LNCaP clone FGC (cell line): Measurements from ENCODE around the gene PCDHGA5.
"Not testable (repeated sequence)": the region's sequence is repeated elsewhere in the genome, so short reads cannot be mapped to it uniquely, and the experiment has no call there.

ENCODE experiments used
- DNase-seq: peaks from one replicate; pipeline ENCODE4 v3.0.0-alpha.2; 2011; ENCODE audit warnings: low read depth
- H3K4me3 ChIP-seq: 2 replicates; pipeline ENCODE4 v1.5.1; 2011; ENCODE audit warnings: mild to moderate bottlenecking, low read depth, low read length, control low read depth
- CTCF ChIP-seq: IDR thresholded peaks from 2 replicates; pipeline ENCODE4 v1.5.1; 2012; ENCODE audit warnings: mild to moderate bottlenecking; ENCODE audit not compliant: control insufficient read depth, insufficient read depth; ENCODE audit errors: extremely low read depth

PCDHGA5 gene

GRCh38 chr5:141393267-141393666 lies 29.3 kb downstream of the PCDHGA5 start:
- H3K4me3 ChIP-seq: no peak overlapping the region
- no peak for DNase-seq
- no peak for TF ChIP-seq CTCF

GRCh38 chr5:141394401-141395187 lies 30.6 kb downstream of the PCDHGA5 start:
- DNase-seq, H3K4me3 ChIP-seq: not testable (repeated sequence)

GRCh38 chr5:141397756-141398551 lies 34.0 kb downstream of the PCDHGA5 start, which contains the start of gene PCDHGB5:
Gene PCDHGB5 (plus strand): TSS chr5:141397947. CDS start chr5:141398128, 181 bp downstream.
- peak; percentile 72 for TF ChIP-seq CTCF
- H3K4me3 ChIP-seq: peak within 1 kb of the TSS; percentile 51
- not testable (repeated sequence) for DNase-seq

- no peak overlapping the region for H3K4me3 ChIP-seq
- DNase-seq: no peak
- TF ChIP-seq CTCF: no peak
These were observed 34.6 kb downstream of the PCDHGA5 start for GRCh38 chr5:141398608-141399007.

GRCh38 chr5:141399555-141400258 lies 35.7 kb downstream of the PCDHGA5 start:
- DNase-seq: no peak
- TF ChIP-seq CTCF: no peak
- H3K4me3 ChIP-seq: no peak overlapping the region

GRCh38 chr5:141402553-141403243 lies 38.7 kb downstream of the PCDHGA5 start, which contains the start of gene PCDHGA9:
Gene PCDHGA9 (plus strand): TSS chr5:141402778. CDS start chr5:141402953, 175 bp downstream.
- peak within 1 kb of the TSS; percentile 18; the same call in 1 of the 2 replicates for H3K4me3 ChIP-seq
- no peak for DNase-seq
- TF ChIP-seq CTCF: peak; percentile 32
